ENCODE results near the gene ZNF582. TPM values are rescaled to one million over a fixed set of nuclear protein-coding genes. Genes with fewer than 3 reads are reported as not detected.
"Not testable (repeated sequence)": the region's sequence is repeated elsewhere in the genome, so short reads cannot be mapped to it uniquely, and the experiment has no call there.

Gene ZNF582
- total and polyA plus RNA-seq, 7 experiments from 2014 or later, result 1.7 to 7.6 (median 5.7) TPM

GRCh38 chr19:56347163-56347778, 46.1 kb downstream of the ZNF582 start:
- Mint-ChIP-seq H3K9me3 (peaks cover 0 to 18% (median 9%) of the 10 kb centered on the region in 11 donors), H3K27me3 (peaks cover 0 to 12% (median 5%) of the 10 kb centered on the region in 5 donors), H3K4me3 (no peak overlapping the region), H3K4me1 (peaks cover 0 to 5% (median 0%) of the 10 kb centered on the region in 7 donors), H3K36me3 (peaks cover 0 to 11% (median 2%) of the 10 kb centered on the region in 5 donors), H3K27ac (no peak overlapping the region)
- ChIA-PET POLR2A (no interaction called here), CTCF (interaction anchor here (0.6 kb wide), 1 partner anchor 277 kb away, joined by 5 read pairs; no protein-coding TSS in a partner anchor)
- DNase-seq (no peak), ATAC-seq (no peak)
- no peaks in the 10 kb centered on the region for H3K4me1 ChIP-seq (ENCODE audit: control insufficient read depth in 2 of 2, insufficient read depth in 2 of 2, low read length in 2 of 2)
- no peak overlapping the region for H3K4me3 ChIP-seq (ENCODE audit: low read length)
- H3K27ac ChIP-seq (ENCODE audit: low read depth, low read length), result no peak overlapping the region
- H3K36me3 ChIP-seq (ENCODE audit: control insufficient read depth in 2 of 3, insufficient read depth in 3 of 3, low read length in 3 of 3), result no peaks in the 10 kb centered on the region
- intact Hi-C loops (cut with micrococcal nuclease), result no loop called here
- H3K27me3 ChIP-seq (ENCODE audit: control insufficient read depth in 2 of 2, insufficient read depth in 2 of 2, low read length in 2 of 2), result no peaks in the 10 kb centered on the region
- H3K9me3 ChIP-seq (ENCODE audit: control insufficient read depth in 2 of 3, low read length in 3 of 3), result peaks cover 0 to 8% (median 0%) of the 10 kb centered on the region in 3 experiments

GRCh38 chr19:56341948-56342347, 51.4 kb downstream of the ZNF582 start:
- H3K27me3 Mint-ChIP-seq, result peaks cover 0 to 32% (median 14%) of the 10 kb centered on the region in 5 donors
- intact Hi-C loops (cut with micrococcal nuclease), result no loop called here
- Histone ChIP-seq H3K9me3 (ENCODE audit: control insufficient read depth in 2 of 3, low read length in 3 of 3) (peaks cover 0 to 8% (median 0%) of the 10 kb centered on the region in 3 experiments), H3K27me3 (ENCODE audit: control insufficient read depth in 2 of 2, insufficient read depth in 2 of 2, low read length in 2 of 2) (no peaks in the 10 kb centered on the region), H3K36me3 (ENCODE audit: control insufficient read depth in 2 of 3, insufficient read depth in 3 of 3, low read length in 3 of 3) (no peaks in the 10 kb centered on the region), H3K4me3 (ENCODE audit: low read length) (no peak overlapping the region), H3K27ac (ENCODE audit: low read depth, low read length) (no peak overlapping the region), H3K4me1 (ENCODE audit: control insufficient read depth in 2 of 2, insufficient read depth in 2 of 2, low read length in 2 of 2) (no peaks in the 10 kb centered on the region)
- ATAC-seq (no peak), DNase-seq (no peak)
- POLR2A ChIA-PET, result no interaction called here
- H3K36me3 Mint-ChIP-seq, result peaks cover 0 to 22% (median 14%) of the 10 kb centered on the region in 5 donors
- no peak overlapping the region for H3K27ac Mint-ChIP-seq
- no peaks in the 10 kb centered on the region for H3K4me1 Mint-ChIP-seq
- peaks cover 4 to 56% (median 22%) of the 10 kb centered on the region in 11 donors for H3K9me3 Mint-ChIP-seq
- H3K4me3 Mint-ChIP-seq, result no peak overlapping the region
- CTCF ChIA-PET, result no interaction called here

GRCh38 chr19:56339031-56339430, 54.3 kb downstream of the ZNF582 start:
- Mint-ChIP-seq H3K36me3 (peaks cover 0 to 22% (median 14%) of the 10 kb centered on the region in 5 donors), H3K9me3 (peaks cover 4 to 69% (median 22%) of the 10 kb centered on the region in 11 donors), H3K27me3 (peaks cover 0 to 32% (median 14%) of the 10 kb centered on the region in 5 donors)
- POLR2A ChIA-PET; H3K36me3 ChIP-seq (ENCODE audit: control insufficient read depth in 2 of 3, insufficient read depth in 3 of 3, low read length in 3 of 3); intact Hi-C loops (cut with micrococcal nuclease); H3K27me3 ChIP-seq (ENCODE audit: control insufficient read depth in 2 of 2, insufficient read depth in 2 of 2, low read length in 2 of 2); H3K4me3 Mint-ChIP-seq; DNase-seq; H3K4me1 Mint-ChIP-seq; H3K27ac ChIP-seq (ENCODE audit: low read depth, low read length); H3K4me1 ChIP-seq (ENCODE audit: control insufficient read depth in 2 of 2, insufficient read depth in 2 of 2, low read length in 2 of 2); ATAC-seq; H3K4me3 ChIP-seq (ENCODE audit: low read length); H3K27ac Mint-ChIP-seq; H3K9me3 ChIP-seq (ENCODE audit: control insufficient read depth in 2 of 3, low read length in 3 of 3): not testable (repeated sequence)
- CTCF ChIA-PET, result interaction anchor here (1.6 kb wide), 1 partner anchor 86 kb away, joined by 5 read pairs; no protein-coding TSS in a partner anchor

- H3K27ac ChIP-seq (ENCODE audit: low read depth, low read length); CTCF ChIA-PET; H3K27me3 ChIP-seq (ENCODE audit: control insufficient read depth in 2 of 2, insufficient read depth in 2 of 2, low read length in 2 of 2); POLR2A ChIA-PET; DNase-seq; intact Hi-C loops (cut with micrococcal nuclease); H3K4me1 ChIP-seq (ENCODE audit: control insufficient read depth in 2 of 2, insufficient read depth in 2 of 2, low read length in 2 of 2); H3K4me3 Mint-ChIP-seq; H3K4me1 Mint-ChIP-seq; H3K36me3 ChIP-seq (ENCODE audit: control insufficient read depth in 2 of 3, insufficient read depth in 3 of 3, low read length in 3 of 3); ATAC-seq; H3K9me3 ChIP-seq (ENCODE audit: control insufficient read depth in 2 of 3, low read length in 3 of 3); H3K27ac Mint-ChIP-seq; H3K4me3 ChIP-seq (ENCODE audit: low read length): not testable (repeated sequence)
- Mint-ChIP-seq H3K36me3 (peaks cover 0 to 17% (median 11%) of the 10 kb centered on the region in 5 donors), H3K9me3 (peaks cover 4 to 70% (median 18%) of the 10 kb centered on the region in 11 donors), H3K27me3 (peaks cover 0 to 23% (median 11%) of the 10 kb centered on the region in 5 donors)
Measured at GRCh38 chr19:56337077-56337476, 56.3 kb downstream of the ZNF582 start.

GRCh38 chr19:56335371-56335770, 58.0 kb downstream of the ZNF582 start:
- H3K27ac Mint-ChIP-seq; DNase-seq; ATAC-seq; H3K4me1 Mint-ChIP-seq; CTCF ChIA-PET; H3K27me3 ChIP-seq (ENCODE audit: control insufficient read depth in 2 of 2, insufficient read depth in 2 of 2, low read length in 2 of 2); H3K36me3 ChIP-seq (ENCODE audit: control insufficient read depth in 2 of 3, insufficient read depth in 3 of 3, low read length in 3 of 3); H3K27ac ChIP-seq (ENCODE audit: low read depth, low read length); H3K4me3 ChIP-seq (ENCODE audit: low read length); H3K4me1 ChIP-seq (ENCODE audit: control insufficient read depth in 2 of 2, insufficient read depth in 2 of 2, low read length in 2 of 2); intact Hi-C loops (cut with micrococcal nuclease); POLR2A ChIA-PET; H3K9me3 ChIP-seq (ENCODE audit: control insufficient read depth in 2 of 3, low read length in 3 of 3); H3K4me3 Mint-ChIP-seq: not testable (repeated sequence)
- Mint-ChIP-seq H3K36me3 (peaks cover 0 to 12% (median 0%) of the 10 kb centered on the region in 5 donors), H3K9me3 (peaks cover 0 to 71% (median 19%) of the 10 kb centered on the region in 11 donors), H3K27me3 (peaks cover 0 to 13% (median 10%) of the 10 kb centered on the region in 5 donors)

- Histone ChIP-seq H3K27ac (ENCODE audit: low read depth, low read length) (no peak overlapping the region), H3K27me3 (ENCODE audit: control insufficient read depth in 2 of 2, insufficient read depth in 2 of 2, low read length in 2 of 2) (no peaks in the 10 kb centered on the region), H3K36me3 (ENCODE audit: control insufficient read depth in 2 of 3, insufficient read depth in 3 of 3, low read length in 3 of 3) (no peaks in the 10 kb centered on the region), H3K9me3 (ENCODE audit: control insufficient read depth in 2 of 3, low read length in 3 of 3) (peaks cover 0 to 9% (median 0%) of the 10 kb centered on the region in 3 experiments), H3K4me1 (ENCODE audit: control insufficient read depth in 2 of 2, insufficient read depth in 2 of 2, low read length in 2 of 2) (no peaks in the 10 kb centered on the region), H3K4me3 (ENCODE audit: low read length) (no peak overlapping the region)
- Mint-ChIP-seq H3K27me3 (peaks cover 0 to 9% (median 4%) of the 10 kb centered on the region in 5 donors), H3K4me1 (no peaks in the 10 kb centered on the region), H3K36me3 (peaks cover 0 to 7% (median 0%) of the 10 kb centered on the region in 5 donors), H3K9me3 (peaks cover 0 to 63% (median 21%) of the 10 kb centered on the region in 11 donors), H3K27ac (no peak overlapping the region), H3K4me3 (no peak overlapping the region)
- intact Hi-C loops (cut with micrococcal nuclease), result loop anchor here (1.0 to 2.0 kb wide), 6 partner anchors 80 to 267 kb away; no protein-coding TSS in a partner anchor
- ATAC-seq (peak; percentile 76), DNase-seq (peak in 5 of 9 donors; percentile 13 to 43 (median 32))
- ChIA-PET CTCF (interaction anchor here (0.8 to 2.2 kb wide), 8 partner anchors 12 to 707 kb away, joined by 3 to 36 read pairs (median 4); no protein-coding TSS in a partner anchor), POLR2A (interaction anchor here (0.7 kb wide), 1 partner anchor 36 kb away, joined by 3 read pairs; no protein-coding TSS in a partner anchor)
Measured at GRCh38 chr19:56333506-56333905, 59.8 kb downstream of the ZNF582 start.

Data from naive thymus-derived CD4-positive, alpha-beta T cell (primary cell).